Measurements from ENCODE around the gene ASTN2.

Gene ASTN2

DNA sequence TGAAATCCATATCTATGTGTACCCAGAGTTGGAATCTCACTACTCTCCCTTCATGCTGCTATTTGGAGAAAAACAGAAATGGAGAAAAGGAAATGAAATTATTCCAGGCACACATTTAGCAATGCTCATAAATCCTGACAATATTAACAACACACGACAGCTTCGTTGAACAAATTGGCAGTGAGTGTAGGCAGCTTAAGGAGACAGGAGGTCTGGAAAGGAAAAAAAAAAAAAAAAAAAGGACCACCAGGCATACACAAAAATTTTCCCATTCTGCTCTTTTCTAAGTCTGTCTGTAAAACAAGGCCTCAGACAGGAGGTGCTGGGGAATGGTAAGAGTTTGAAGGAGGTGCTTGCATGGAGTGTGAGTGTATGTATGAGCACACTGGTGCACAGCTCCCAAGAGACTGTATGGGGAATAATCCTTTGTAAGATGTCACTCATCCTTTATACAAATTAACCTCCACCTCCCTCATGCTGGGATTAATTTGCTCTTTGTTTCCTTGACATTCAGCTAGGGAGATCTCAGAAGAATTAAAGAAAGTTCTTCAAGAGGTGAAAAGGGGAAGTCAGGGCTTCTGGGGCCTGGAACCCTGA, 78.9 kb downstream of the ASTN2 start:
- no peak for DNase-seq
- H3K27ac Mint-ChIP-seq, result no peak overlapping the region

DNA sequence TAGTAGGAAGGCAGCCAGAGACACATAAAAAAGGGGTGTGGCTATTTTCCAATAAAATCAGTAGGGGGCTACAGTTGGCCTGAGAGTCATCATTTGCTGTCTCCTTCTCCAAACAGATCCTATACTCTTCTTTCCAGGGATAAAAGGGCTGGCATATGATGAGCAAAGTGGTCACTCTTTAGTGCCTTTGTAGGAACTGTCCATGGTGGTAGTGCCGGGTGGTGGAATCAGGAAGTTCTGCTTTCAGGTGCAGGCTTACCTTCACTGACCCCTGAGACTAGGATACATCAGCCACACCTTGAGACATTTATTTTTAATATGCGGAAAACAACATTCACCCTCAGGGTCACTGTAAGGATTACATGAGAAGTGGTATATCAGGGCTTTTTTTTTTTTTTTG, 80.8 kb downstream of the ASTN2 start:
- H3K27me3 Mint-ChIP-seq, result no peaks in the 10 kb centered on the region
- H3K27ac Mint-ChIP-seq, result no peak overlapping the region
- H3K4me3 Mint-ChIP-seq, result no peak overlapping the region
- no peaks in the 10 kb centered on the region for H3K36me3 Mint-ChIP-seq (ENCODE audit: insufficient read depth)
- H3K9me3 Mint-ChIP-seq, result peaks cover 5 to 15% of the 10 kb centered on the region in 2 donors
- H3K4me1 Mint-ChIP-seq (ENCODE audit: low read depth in 2 of 2), result no peaks in the 10 kb centered on the region
- ATAC-seq (replicated peaks), result no peak
- DNase-seq, result no peak

More for the DNA sequence above, 78.9 kb downstream of the ASTN2 start:
- Mint-ChIP-seq H3K4me3 (no peak overlapping the region), H3K27me3 (no peaks in the 10 kb centered on the region), H3K36me3 (ENCODE audit: insufficient read depth) (no peaks in the 10 kb centered on the region), H3K4me1 (ENCODE audit: low read depth in 2 of 2) (no peaks in the 10 kb centered on the region), H3K9me3 (peaks cover 3 to 10% of the 10 kb centered on the region in 2 donors)
- no peak for ATAC-seq (replicated peaks)

GRCh38 chr9:117325831-117326230, 89.0 kb downstream of the ASTN2 start:
- no peak for DNase-seq

DNA sequence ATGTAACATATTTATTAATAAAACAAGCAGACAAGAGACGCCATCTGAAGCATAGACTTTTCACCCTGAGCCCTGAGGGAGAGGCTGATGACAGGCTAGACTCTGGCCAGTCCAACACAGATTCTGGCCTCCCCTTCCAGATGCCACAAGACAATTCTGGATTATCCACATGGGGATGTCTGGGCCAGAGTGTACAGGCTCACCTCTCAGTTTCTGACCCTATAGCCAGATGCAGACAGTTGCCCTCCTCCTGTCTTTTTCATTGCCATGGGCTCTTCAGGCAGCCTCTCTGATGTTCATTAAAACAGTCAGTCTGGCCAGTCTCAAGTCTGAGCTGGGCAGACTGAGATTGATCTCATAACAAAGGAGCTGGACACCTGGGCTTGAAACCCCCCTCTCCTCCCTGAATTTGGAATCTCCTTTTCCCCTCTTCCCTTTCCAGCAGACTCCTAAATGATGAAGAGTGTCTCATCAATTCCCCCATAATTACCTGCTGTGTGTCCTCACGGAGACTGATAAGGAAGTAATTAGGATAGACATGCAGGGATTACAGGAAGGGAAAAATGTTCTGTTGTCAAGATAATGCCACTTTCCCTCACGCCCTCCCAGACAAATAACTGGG, 89.6 kb downstream of the ASTN2 start:
- H3K4me3 Mint-ChIP-seq, result no peak overlapping the region
- DNase-seq (no peak), ATAC-seq (replicated peaks) (no peak)
- H3K36me3 Mint-ChIP-seq (ENCODE audit: insufficient read depth), result no peaks in the 10 kb centered on the region
- peaks cover 10 to 33% of the 10 kb centered on the region in 2 donors for H3K9me3 Mint-ChIP-seq
- H3K27me3 Mint-ChIP-seq, result no peaks in the 10 kb centered on the region
- H3K4me1 Mint-ChIP-seq (ENCODE audit: low read depth in 2 of 2), result no peaks in the 10 kb centered on the region
- H3K27ac Mint-ChIP-seq, result no peak overlapping the region

More at GRCh38 chr9:117325831-117326230, 89.0 kb downstream of the ASTN2 start:
- Mint-ChIP-seq H3K27ac (no peak overlapping the region), H3K4me3 (no peak overlapping the region), H3K27me3 (no peaks in the 10 kb centered on the region), H3K9me3 (peaks cover 12 to 39% of the 10 kb centered on the region in 2 donors), H3K36me3 (ENCODE audit: insufficient read depth) (no peaks in the 10 kb centered on the region), H3K4me1 (ENCODE audit: low read depth in 2 of 2) (no peaks in the 10 kb centered on the region)
- ATAC-seq (replicated peaks), result no peak

- no peak for DNase-seq
- Mint-ChIP-seq H3K27me3 (no peaks in the 10 kb centered on the region), H3K9me3 (peaks cover 10 to 24% of the 10 kb centered on the region in 2 donors), H3K4me3 (no peak overlapping the region), H3K27ac (no peak overlapping the region), H3K36me3 (ENCODE audit: insufficient read depth) (no peaks in the 10 kb centered on the region), H3K4me1 (ENCODE audit: low read depth in 2 of 2) (no peaks in the 10 kb centered on the region)
- no peak for ATAC-seq (replicated peaks)
Observed at GRCh38 chr9:117323390-117323789, 91.5 kb downstream of the ASTN2 start.

- H3K9me3 Mint-ChIP-seq, result peaks cover 5 to 7% of the 10 kb centered on the region in 2 donors
- no peak overlapping the region for H3K27ac Mint-ChIP-seq
- no peaks in the 10 kb centered on the region for H3K27me3 Mint-ChIP-seq
Observed at GRCh38 chr9:117317192-117317591, 97.7 kb downstream of the ASTN2 start.

DNA sequence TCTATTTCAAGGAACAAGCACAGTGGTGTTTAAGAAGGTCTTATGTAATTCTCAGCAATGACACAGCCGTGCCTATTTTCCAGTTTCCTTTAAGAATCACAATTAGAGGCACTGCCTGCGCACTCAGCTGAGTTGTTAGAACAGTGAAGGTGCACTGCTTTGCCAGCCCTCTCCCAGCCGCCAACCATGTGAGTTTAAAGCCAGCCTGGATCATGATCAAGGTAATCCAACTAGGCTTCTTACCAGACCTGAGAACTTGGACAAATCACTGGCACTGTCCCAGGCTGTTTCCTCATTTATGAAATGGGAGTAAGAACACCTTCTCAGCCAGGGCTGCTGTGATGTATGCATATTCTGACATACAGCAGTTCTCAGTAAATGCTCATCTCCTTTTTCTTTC, 99.6 kb downstream of the ASTN2 start:
- ATAC-seq (replicated peaks) (no peak), DNase-seq (no peak)
- Mint-ChIP-seq H3K4me1 (ENCODE audit: low read depth in 2 of 2) (no peaks in the 10 kb centered on the region), H3K9me3 (peaks cover 4 to 22% of the 10 kb centered on the region in 2 donors), H3K36me3 (ENCODE audit: insufficient read depth) (no peaks in the 10 kb centered on the region), H3K27ac (no peak overlapping the region), H3K4me3 (no peak overlapping the region), H3K27me3 (no peaks in the 10 kb centered on the region)

More at GRCh38 chr9:117317192-117317591, 97.7 kb downstream of the ASTN2 start:
- DNase-seq, result no peak
- no peak overlapping the region for H3K4me3 Mint-ChIP-seq
- H3K36me3 Mint-ChIP-seq (ENCODE audit: insufficient read depth), result no peaks in the 10 kb centered on the region
- no peaks in the 10 kb centered on the region for H3K4me1 Mint-ChIP-seq (ENCODE audit: low read depth in 2 of 2)
- ATAC-seq (replicated peaks), result no peak

DNA sequence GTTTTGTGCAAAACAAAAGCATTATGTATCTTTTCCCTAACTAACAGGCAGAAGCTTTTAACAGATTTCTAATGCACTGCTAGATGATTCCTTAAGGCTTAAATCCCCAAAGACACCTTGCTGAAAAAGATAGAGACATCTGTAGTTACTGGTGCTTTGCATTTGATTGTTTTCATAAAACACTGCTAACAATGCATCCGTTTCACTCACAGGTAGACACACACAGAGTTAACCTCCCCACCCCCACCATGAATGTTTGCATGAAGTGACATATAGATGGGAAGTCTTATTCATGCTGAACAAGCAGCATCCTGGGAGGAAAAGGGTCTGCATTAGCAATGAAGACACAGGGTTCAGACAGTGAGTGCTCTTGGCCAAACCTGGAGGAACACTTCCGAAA, 100.9 kb downstream of the ASTN2 start:
- peaks cover 4 to 23% of the 10 kb centered on the region in 2 donors for H3K9me3 Mint-ChIP-seq
- H3K4me3 Mint-ChIP-seq, result no peak overlapping the region
- no peaks in the 10 kb centered on the region for H3K27me3 Mint-ChIP-seq
- DNase-seq (no peak), ATAC-seq (replicated peaks) (no peak)
- no peaks in the 10 kb centered on the region for H3K36me3 Mint-ChIP-seq (ENCODE audit: insufficient read depth)
- no peak overlapping the region for H3K27ac Mint-ChIP-seq
- no peaks in the 10 kb centered on the region for H3K4me1 Mint-ChIP-seq (ENCODE audit: low read depth in 2 of 2)

GRCh38 chr9:117307701-117308100, 107.2 kb downstream of the ASTN2 start:
- Mint-ChIP-seq H3K9me3 (peaks cover 0 to 28% of the 10 kb centered on the region in 2 donors), H3K4me1 (ENCODE audit: low read depth in 2 of 2) (no peaks in the 10 kb centered on the region), H3K36me3 (ENCODE audit: insufficient read depth) (no peaks in the 10 kb centered on the region), H3K4me3 (no peak overlapping the region), H3K27me3 (no peaks in the 10 kb centered on the region), H3K27ac (no peak overlapping the region)
- DNase-seq (no peak), ATAC-seq (replicated peaks) (no peak)

GRCh38 chr9:117306032-117306431, 108.8 kb downstream of the ASTN2 start:
- ATAC-seq (replicated peaks) (no peak), DNase-seq (no peak)
- Mint-ChIP-seq H3K27ac (no peak overlapping the region), H3K9me3 (peaks cover 0 to 26% of the 10 kb centered on the region in 2 donors), H3K4me3 (no peak overlapping the region), H3K27me3 (no peaks in the 10 kb centered on the region), H3K36me3 (ENCODE audit: insufficient read depth) (no peaks in the 10 kb centered on the region), H3K4me1 (ENCODE audit: low read depth in 2 of 2) (no peaks in the 10 kb centered on the region)

DNA sequence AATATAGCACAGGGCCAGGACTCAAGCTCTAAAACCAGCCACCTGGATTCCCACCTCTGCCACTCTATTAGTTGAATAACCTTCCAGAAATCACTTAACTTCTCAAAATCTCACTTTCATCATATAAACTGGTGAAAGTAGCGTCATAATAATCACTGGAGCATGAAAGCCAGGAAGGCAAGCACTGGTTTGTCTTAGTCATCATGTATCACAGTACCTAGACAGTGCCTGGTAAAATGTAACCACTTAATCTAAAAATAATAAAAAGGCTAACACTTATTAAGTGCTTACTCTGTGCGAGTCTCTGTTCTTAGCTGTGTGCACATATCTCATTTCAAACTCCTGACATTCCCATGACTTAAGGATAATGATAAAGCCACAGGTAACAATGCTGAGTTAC, 109.4 kb downstream of the ASTN2 start:
- H3K4me1 Mint-ChIP-seq (ENCODE audit: low read depth in 2 of 2), result no peaks in the 10 kb centered on the region
- DNase-seq (no peak), ATAC-seq (replicated peaks) (no peak)
- H3K27me3 Mint-ChIP-seq, result no peaks in the 10 kb centered on the region
- no peaks in the 10 kb centered on the region for H3K36me3 Mint-ChIP-seq (ENCODE audit: insufficient read depth)
- no peak overlapping the region for H3K27ac Mint-ChIP-seq
- H3K4me3 Mint-ChIP-seq, result no peak overlapping the region
- peaks cover 0 to 26% of the 10 kb centered on the region in 2 donors for H3K9me3 Mint-ChIP-seq

GRCh38 chr9:117304549-117304948, 110.3 kb downstream of the ASTN2 start:
- no peak for DNase-seq
- no peak overlapping the region for H3K27ac Mint-ChIP-seq
- peaks cover 0 to 27% of the 10 kb centered on the region in 2 donors for H3K9me3 Mint-ChIP-seq
- no peaks in the 10 kb centered on the region for H3K4me1 Mint-ChIP-seq (ENCODE audit: low read depth in 2 of 2)
- ATAC-seq (replicated peaks), result no peak
- no peak overlapping the region for H3K4me3 Mint-ChIP-seq
- no peaks in the 10 kb centered on the region for H3K36me3 Mint-ChIP-seq (ENCODE audit: insufficient read depth)
- no peaks in the 10 kb centered on the region for H3K27me3 Mint-ChIP-seq

GRCh38 chr9:117303643-117304230, 111.1 kb downstream of the ASTN2 start:
- Mint-ChIP-seq H3K9me3 (peaks cover 0 to 27% of the 10 kb centered on the region in 2 donors), H3K4me1 (ENCODE audit: low read depth in 2 of 2) (no peaks in the 10 kb centered on the region), H3K27me3 (no peaks in the 10 kb centered on the region), H3K4me3 (no peak overlapping the region), H3K36me3 (ENCODE audit: insufficient read depth) (no peaks in the 10 kb centered on the region), H3K27ac (no peak overlapping the region)
- ATAC-seq (replicated peaks) (no peak), DNase-seq (no peak)

GRCh38 chr9:117302487-117302886, 112.4 kb downstream of the ASTN2 start:
- Mint-ChIP-seq H3K36me3 (ENCODE audit: insufficient read depth) (no peaks in the 10 kb centered on the region), H3K4me1 (ENCODE audit: low read depth in 2 of 2) (no peaks in the 10 kb centered on the region), H3K27ac (no peak overlapping the region), H3K4me3 (no peak overlapping the region), H3K9me3 (peaks cover 0 to 27% of the 10 kb centered on the region in 2 donors), H3K27me3 (no peaks in the 10 kb centered on the region)
- no peak for DNase-seq
- ATAC-seq (replicated peaks), result no peak
